ENCODE measurements around the gene UTP11.

Gene UTP11

GRCh38 chr1:38046333-38046883 lies 33.9 kb downstream of the UTP11 start, which contains the start of gene POU3F1:
Gene POU3F1 (minus strand): TSS chr1:38046793. CDS start chr1:38046743, 50 bp downstream.
- no peak for DNase-seq (ENCODE audit: low spot score)

- peak; percentile 59 for DNase-seq (ENCODE audit: low spot score)
Observed at GRCh38 chr1:38046884-38047602, 34.5 kb downstream of the UTP11 start.

DNA sequence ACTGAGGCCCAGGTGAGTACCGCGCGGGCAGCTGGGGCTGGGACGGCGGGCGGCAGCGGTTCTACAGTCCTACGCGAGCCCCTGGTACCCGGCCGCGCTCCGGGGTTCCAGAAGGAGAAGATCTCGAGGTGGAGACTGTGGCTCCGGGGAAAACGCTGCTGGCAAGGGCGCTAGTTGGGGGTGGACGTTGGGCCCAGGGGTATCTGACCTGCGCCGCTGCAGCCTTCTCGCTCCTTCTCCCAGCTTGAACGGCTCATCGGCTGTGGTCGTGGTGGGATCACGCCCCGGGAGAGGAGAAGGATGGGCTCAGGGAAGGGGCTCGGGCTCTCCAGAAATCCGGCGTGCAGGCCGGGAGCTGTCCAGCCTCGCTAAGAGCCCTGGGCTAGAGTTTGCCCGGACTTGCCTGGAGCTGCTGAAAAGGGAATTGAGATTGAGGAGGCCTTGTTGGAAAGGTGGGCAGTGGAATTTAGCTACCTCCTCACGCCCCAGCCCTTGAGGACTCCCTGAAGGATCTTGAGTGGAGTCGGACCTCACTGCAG lies 35.1 kb downstream of the UTP11 start:
- DNase-seq (ENCODE audit: low spot score): no peak

- no peak for DNase-seq (ENCODE audit: low spot score)
Observed at GRCh38 chr1:38050397-38051078, 38.0 kb downstream of the UTP11 start.

GRCh38 chr1:38051079-38051543 lies 38.6 kb downstream of the UTP11 start:
- DNase-seq (ENCODE audit: low spot score): no peak

DNA sequence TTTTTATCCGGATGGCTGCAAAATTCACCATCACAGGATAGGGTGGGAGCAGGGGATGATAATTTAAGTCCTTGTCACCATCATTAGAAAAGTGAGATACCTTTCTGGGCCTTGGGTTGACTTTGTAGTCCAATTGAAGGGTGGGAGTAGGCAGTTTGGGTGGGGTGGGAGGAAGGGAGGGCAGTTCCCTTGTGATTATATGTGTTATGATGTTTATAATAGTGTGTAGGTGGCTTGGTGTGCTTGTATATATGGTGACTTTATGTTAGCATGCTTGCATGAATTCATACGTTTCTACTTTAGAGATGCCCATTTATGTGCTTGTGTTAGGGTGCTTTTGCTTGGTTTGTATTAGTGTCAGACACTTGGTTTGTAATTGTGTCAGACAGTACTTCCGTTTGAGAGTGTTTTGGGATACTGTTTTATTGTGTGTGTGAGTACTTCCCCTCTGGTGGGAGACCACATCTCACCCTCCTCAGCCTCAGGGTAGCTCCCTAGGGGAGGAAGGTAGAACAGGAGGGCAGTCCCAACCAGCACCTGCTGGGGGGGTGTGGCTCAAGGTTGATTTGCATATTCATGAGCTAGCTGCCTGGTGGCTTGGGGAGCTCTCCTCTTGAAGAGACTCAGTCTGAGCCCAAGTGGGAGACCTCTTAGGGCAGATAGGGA lies 40.3 kb downstream of the UTP11 start:
- no peak for DNase-seq (ENCODE audit: low spot score)

- DNase-seq (ENCODE audit: low spot score): peak; percentile 17
Observed at GRCh38 chr1:38053416-38054091, 41.0 kb downstream of the UTP11 start.

DNA sequence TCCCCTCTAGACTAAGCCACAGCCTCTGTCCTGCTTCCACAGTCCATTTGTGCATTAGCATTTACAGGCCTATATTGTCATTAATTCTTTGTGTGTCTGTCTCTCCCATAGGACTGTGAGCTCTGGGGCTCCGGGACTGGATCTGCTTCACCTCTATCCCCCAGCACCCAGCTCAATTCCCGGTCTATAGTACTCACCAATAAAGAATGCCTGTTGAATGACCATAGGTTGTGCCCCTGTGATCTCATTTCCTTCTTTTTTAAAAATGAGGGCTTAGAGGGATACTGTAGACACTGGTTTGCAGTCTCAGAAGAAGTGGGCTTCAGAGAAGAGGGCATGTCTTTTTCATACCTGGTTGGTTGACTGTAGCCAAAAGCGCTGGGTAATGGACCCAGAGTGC lies 42.9 kb downstream of the UTP11 start:
- DNase-seq (ENCODE audit: low spot score): no peak

DNA sequence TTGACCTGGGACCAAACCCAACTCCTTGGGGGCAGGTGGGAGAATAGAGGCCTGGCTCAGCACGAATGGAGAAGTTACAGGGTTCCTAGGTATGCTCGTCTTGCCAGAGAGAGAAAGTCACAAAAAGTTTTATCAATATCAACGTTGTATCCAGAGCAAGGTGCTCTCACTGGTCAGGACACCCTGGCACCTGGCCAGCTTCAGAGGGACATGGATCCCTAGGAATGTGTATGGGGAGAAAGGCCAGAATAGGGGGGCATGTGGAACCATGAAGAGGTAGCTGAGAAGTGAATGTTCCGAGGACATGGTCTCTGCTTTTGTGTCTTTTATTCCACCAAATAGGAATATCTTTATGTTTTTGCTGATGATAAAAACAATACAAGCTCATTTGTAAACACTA lies 43.4 kb downstream of the UTP11 start:
- no peak for DNase-seq (ENCODE audit: low spot score)

- no peak for DNase-seq (ENCODE audit: low spot score)
Observed at GRCh38 chr1:38059635-38060250, 47.2 kb downstream of the UTP11 start.

DNA sequence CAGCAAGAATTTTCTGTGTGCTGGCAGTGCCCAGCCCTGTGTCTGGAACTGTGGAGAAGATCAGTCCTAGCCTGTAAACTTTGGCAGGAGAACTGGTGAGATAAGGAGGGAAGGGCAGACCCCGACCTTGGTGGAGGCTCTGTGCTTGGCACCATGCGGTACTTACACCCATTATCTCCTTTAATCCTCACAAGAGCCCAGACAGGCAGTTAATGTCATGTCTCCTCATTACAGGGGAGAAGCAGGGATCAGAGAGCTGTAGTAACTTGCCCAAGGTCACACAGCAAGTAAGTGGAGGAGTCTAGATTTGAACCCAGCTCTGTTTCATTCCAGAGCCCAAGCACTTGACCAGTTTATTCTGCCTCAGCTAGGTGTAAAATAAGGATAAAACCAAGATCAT lies 48.0 kb downstream of the UTP11 start:
- DNase-seq (ENCODE audit: low spot score): no peak

DNA sequence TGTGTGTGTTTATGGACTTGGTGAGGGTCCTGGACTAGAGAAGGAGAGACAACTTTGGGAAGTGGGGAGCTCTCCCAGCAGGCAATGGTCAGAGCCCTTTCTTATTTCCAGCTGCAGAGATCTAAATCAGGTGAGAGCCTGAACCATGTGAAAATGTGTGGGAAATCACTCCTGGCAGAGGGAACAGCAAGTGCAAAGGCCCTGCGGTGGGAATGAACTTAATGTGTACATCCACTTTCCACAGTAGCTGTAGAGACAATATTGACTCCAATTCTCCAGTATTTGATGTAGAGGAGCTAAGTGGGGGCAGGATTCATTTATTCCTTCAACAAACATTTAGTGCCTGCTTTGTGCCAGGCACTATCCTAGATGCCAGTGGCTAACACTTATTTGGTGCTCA lies 48.8 kb downstream of the UTP11 start:
- no peak for DNase-seq (ENCODE audit: low spot score)

GRCh38 chr1:38061883-38062328 lies 49.4 kb downstream of the UTP11 start:
- DNase-seq (ENCODE audit: low spot score): no peak

DNA sequence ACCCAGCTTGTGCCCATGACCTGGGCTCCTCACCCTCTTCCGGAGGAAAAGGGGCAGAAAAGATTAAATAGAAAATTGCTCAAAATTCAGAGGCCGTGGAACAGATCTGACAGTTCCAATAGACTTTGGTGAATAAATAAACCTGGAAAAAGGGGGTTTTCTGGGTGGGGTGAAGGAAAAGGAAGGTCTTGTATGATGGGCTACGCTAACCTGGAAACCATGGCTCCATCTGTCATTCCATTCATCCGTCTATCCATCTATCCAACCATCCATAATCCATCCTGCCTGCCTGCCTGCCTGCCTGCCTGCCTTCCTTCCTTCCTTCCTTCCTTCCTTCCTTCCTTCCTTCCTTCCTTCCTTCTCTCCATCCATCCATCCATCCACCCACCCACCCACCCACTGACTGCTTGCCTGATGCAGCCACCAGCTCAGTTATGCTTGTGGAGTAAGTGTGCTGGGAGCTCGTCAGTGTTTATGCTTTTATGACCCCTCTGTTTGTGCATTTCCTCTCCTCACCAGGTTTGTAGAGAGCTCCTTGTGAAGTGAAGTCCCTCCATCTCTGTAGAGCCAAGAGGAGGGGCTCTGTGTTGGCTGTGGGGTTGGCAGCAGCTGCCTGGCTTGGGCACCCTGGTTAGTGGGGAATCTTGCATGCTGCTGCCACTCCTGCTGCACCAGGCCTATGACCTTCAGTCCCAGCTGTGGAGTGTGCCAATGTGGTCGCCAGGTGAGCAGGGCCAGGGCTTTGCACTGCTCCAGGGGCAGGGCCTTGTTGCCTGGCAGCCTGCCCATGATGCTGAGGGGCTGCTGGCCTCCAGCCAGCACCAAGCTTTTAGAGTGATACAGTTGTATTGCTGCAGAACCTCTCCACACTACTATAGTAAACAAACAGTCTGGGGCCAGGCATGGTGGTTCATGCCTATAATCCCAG lies 50.1 kb downstream of the UTP11 start:
- DNase-seq (ENCODE audit: low spot score): no peak

DNA sequence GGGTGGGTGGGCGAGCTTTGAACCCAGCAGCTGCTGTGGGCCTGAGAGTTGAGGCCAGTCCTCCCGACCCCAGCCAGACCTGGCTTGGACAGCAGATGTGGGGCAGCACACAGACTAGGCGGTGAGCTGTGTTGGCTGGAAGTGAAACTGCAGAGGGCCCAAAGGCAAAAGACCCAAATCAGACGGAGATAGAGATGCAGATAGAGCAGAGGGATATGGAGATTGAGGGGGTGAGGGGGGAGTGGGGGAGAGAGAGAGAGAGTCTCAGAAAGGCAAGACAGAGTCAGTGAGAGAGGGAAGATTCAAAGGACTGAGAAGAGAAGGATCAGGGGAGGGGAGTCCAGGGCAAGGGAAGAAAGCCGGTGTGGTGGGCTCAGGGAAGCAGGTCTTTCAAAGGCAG lies 51.1 kb downstream of the UTP11 start:
- DNase-seq (ENCODE audit: low spot score): no peak

- DNase-seq (ENCODE audit: low spot score): peak; percentile 78
Observed at GRCh38 chr1:38064197-38064903, 51.8 kb downstream of the UTP11 start.

DNA sequence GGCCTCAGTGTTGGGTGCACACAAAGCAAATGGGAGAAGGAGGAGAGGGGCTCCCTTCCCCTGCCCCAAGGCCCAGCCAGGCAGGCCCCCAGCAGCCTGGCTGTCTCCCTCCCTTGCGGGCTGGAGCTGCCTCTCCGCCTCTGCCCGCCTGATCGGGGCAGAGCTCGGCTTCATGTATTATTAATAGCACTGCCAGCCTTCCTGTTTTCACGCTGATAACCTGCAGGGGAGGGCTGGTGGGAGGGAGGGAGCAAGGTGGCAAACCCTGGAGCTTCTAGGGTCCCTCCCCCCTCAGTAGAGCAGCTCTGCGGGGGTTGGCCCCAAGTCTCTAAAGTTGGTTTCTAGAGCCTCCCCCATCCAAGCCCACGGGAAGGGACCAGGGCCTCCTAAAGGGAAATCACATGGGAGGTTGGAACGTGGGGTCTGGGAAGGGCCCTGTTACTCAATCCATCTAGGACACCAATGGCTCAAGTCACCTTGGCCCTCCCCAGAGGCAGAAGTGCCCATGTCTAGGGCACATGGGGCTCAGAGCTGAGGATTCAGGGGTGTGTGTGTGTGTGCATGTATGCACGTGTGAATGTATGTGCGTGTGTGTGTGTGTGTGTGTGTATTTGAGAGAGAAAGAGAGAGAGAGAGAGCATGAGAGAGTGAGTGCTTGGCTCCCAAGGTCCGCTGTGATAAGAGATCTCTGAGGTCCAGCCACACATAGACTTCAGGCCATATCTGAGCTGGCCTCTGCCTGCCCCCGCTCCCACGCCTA lies 55.9 kb downstream of the UTP11 start:
- DNase-seq (ENCODE audit: low spot score): no peak

GRCh38 chr1:38068980-38069340 lies 56.4 kb downstream of the UTP11 start:
- DNase-seq (ENCODE audit: low spot score): no peak

All from SW480 (cell line).